K562 (cell line): ENCODE results near the gene MPHOSPH10. TPM values are rescaled to one million over a fixed set of nuclear protein-coding genes. Genes with fewer than 3 reads are reported as not detected.
"Not testable (repeated sequence)": the region's sequence is repeated elsewhere in the genome, so short reads cannot be mapped to it uniquely, and the experiment has no call there.

Experiments used
- ATAC-seq: fragments of 200-7000 bp; cut with Tn5 transposase; 3 replicates; pipeline ENCODE4 v1.9.1; 2020; ENCODE audit warnings: moderate library complexity
- BruUV-seq: library from RNA; stranded (reverse); fragments of 400-500 nt; replicated peaks from 2 replicates; lab custom pipeline; 2021; lab: Mats Ljungman, UMichigan
- CTCF ChIA-PET: fragments of 300-600 bp; formaldehyde crosslinking; extraction: SDS; loops from one replicate; lab custom pipeline; 2021; ENCODE audit warnings: low intra/inter-chr PET ratio; lab: Yijun Ruan, JAX
- POLR2A ChIA-PET: fragments of 300-600, 350-650 bp; sonication (Branson Sonifier 250); formaldehyde crosslinking; extraction: SDS; loops from one replicate; lab custom pipeline; 2021; ENCODE audit warnings: antibody characterized with exemption, inconsistent platforms; lab: Yijun Ruan, JAX
- DNase-seq, 4 experiments: peaks; one replicate each; pipeline versions ENCODE4 v3.0.0 to v3.0.0-alpha.2; 2011 to 2018; ENCODE audit warnings: low spot score in 3 of 4, mixed read lengths in 3 of 4; ENCODE audit errors: extremely low read depth in 1 of 4
- FAIRE-seq: peaks from 2 replicates; lab custom pipeline; 2011; peaks lifted over from hg19 to GRCh38; lab: Jason Lieb, UNC
- H2AFZ ChIP-seq: 2 replicates; pipeline ENCODE4 v1.6.0; 2011; ENCODE audit warnings: low read depth, low read length, control low read depth, inconsistent platforms
- H3K27ac ChIP-seq: fragments of 200-600 bp; 3 replicates; pipeline ENCODE4 v1.8.0; 2011; ENCODE audit warnings: low read depth, mild to moderate bottlenecking, control low read depth, inconsistent platforms, low read length, moderate library complexity, mixed read lengths; ENCODE audit errors: extremely low read depth
- H3K27me3 ChIP-seq, 2 experiments: fragments of 300-600 bp in 1 of 2; 2 replicates in 1 of 2; 3 replicates in 1 of 2; pipeline versions ENCODE4 v1.6.0 to v1.8.0; 2011; ENCODE audit warnings: inconsistent platforms in 2 of 2, low read length in 2 of 2, mild to moderate bottlenecking in 1 of 2, mixed read lengths in 1 of 2, moderate library complexity in 1 of 2; ENCODE audit not compliant: control insufficient read depth in 2 of 2, insufficient read depth in 2 of 2
- H3K36me3 ChIP-seq: fragments of 300-600 bp; 3 replicates; pipeline ENCODE4 v1.8.0; 2011; ENCODE audit warnings: mild to moderate bottlenecking, low read length, inconsistent platforms; ENCODE audit not compliant: control insufficient read depth, insufficient read depth
- H3K4me1 ChIP-seq, 2 experiments: fragments of 200-600 bp in 1 of 2; replicated peaks in 1 of 2; 2 replicates in 1 of 2; 3 replicates in 1 of 2; pipeline versions ENCODE4 v1.5.1 to v1.8.0; 2011; ENCODE audit warnings: inconsistent platforms in 2 of 2, low read length in 2 of 2, mild to moderate bottlenecking in 1 of 2, mixed read lengths in 1 of 2, moderate library complexity in 1 of 2; ENCODE audit not compliant: control insufficient read depth in 2 of 2, insufficient read depth in 2 of 2
- H3K4me2 ChIP-seq: 2 replicates; pipeline ENCODE4 v1.6.1; 2011; ENCODE audit warnings: low read length, control low read depth, inconsistent platforms, mixed read lengths; ENCODE audit not compliant: insufficient read depth
- H3K4me3 ChIP-seq: fragments of 200-600 bp; sonication (generic), shearing (Covaris generic); 2 replicates; pipeline ENCODE4 v1.5.1; 2016; ENCODE audit warnings: control low read depth, inconsistent platforms
- H3K79me2 ChIP-seq: fragments of 200-600 bp; 3 replicates; pipeline ENCODE4 v1.8.0; 2011; ENCODE audit warnings: low read length, inconsistent platforms; ENCODE audit not compliant: control insufficient read depth, insufficient read depth
- H3K9ac ChIP-seq, 2 experiments: 2 replicates each; pipeline versions ENCODE4 v1.6.0 to v1.6.1; 2011; ENCODE audit warnings: low read depth in 2 of 2, low read length in 2 of 2, control low read depth in 1 of 2, inconsistent platforms in 1 of 2, mild to moderate bottlenecking in 1 of 2, mixed read lengths in 1 of 2; ENCODE audit not compliant: insufficient read depth in 1 of 2
- H3K9me1 ChIP-seq: one replicate; pipeline ENCODE4 v1.6.0; 2011; ENCODE audit warnings: inconsistent platforms, mild to moderate bottlenecking, low read length, moderate library complexity; ENCODE audit not compliant: control insufficient read depth, insufficient read depth
- H3K9me3 ChIP-seq: replicated peaks from 2 replicates; pipeline ENCODE4 v1.5.1; 2011; ENCODE audit warnings: low read depth, low read length, inconsistent platforms; ENCODE audit not compliant: control insufficient read depth, insufficient read depth
- H4K20me1 ChIP-seq: replicated peaks from 2 replicates; pipeline ENCODE4 v1.6.1; 2011; ENCODE audit warnings: low read length, inconsistent platforms, mixed read lengths; ENCODE audit not compliant: control insufficient read depth, insufficient read depth
- MEIS2 ChIP-seq: fragments of 450-650 bp; IDR thresholded peaks from 2 replicates; pipeline ENCODE4 v1.6.1; 2014; ENCODE audit warnings: mild to moderate bottlenecking; ENCODE audit not compliant: partially characterized antibody
- SMARCA4 ChIP-seq: fragments of 450-650 bp; IDR thresholded peaks from 2 replicates; pipeline ENCODE4 v1.6.1; 2016
- WGBS: fragments of 100-300 bp; shearing (Covaris generic); methylation state at CpG from one replicate; pipeline ENCODE4 v1.1.6; 2016; ENCODE audit warnings: low coverage, mixed read lengths; ENCODE audit not compliant: insufficient coverage; ENCODE audit errors: missing lambda C conversion rate; 5-methylcytosine and 5-hydroxymethylcytosine counted together
- in situ Hi-C: fragments of 300-500 bp; cut with MboI; formaldehyde crosslinking; loops from 4 replicates; pipeline ENCODE4 v1.15.0; 2018; ENCODE audit warnings: inconsistent platforms, mixed read lengths
- intact Hi-C: fragments of 100-400 bp; cut with micrococcal nuclease; formaldehyde crosslinking; loops from 2 replicates; pipeline ENCODE4 v1.14.2; 2022
- polyA plus RNA-seq, 8 experiments: library from polyadenylated mRNA; depleted of rRNA in 4 of 8; stranded (reverse) in 5 of 8; unstranded in 3 of 8; fragments of >200 nt; fragmentation: Nextera tagmentation in 2 of 8; fragmentation: Illumina TruSeq in 1 of 8; extraction: Ambion mirVana in 2 of 8; extraction: Trizol in 1 of 8; gene quantifications; 2 replicates each; pipeline versions ENCODE4 v1.2.1 to v1.2.3, GENCODE V29; 2011 to 2014; ENCODE audit warnings: inconsistent platforms in 1 of 8, missing spikeins in 1 of 8
- total RNA-seq, 7 experiments: library from RNA; depleted of rRNA in 6 of 7; stranded (reverse); fragments of >200 nt in 6 of 7; fragmentation: Illumina TruSeq in 2 of 7; extraction: Trizol in 2 of 7; gene quantifications; 2 replicates each; pipeline versions ENCODE4 v1.2.1 to v1.2.3, GENCODE V29; 2011 to 2021; ENCODE audit warnings: low replicate concordance in 1 of 7
- TF ChIP-seq, protein P1 (sequence below), 2 experiments: IDR thresholded peaks in 1 of 2; conservative IDR thresholded peaks in 1 of 2; 2 replicates each; pipeline ENCODE4 v1.6.1; 2016; ENCODE audit warnings: low read depth in 2 of 2, mild to moderate bottlenecking in 1 of 2, missing compliant biosample characterization in 1 of 2, missing genetic modification characterization in 1 of 2, moderate library complexity in 1 of 2

Gene MPHOSPH10
- total and polyA plus RNA-seq, 9 of the 15 experiments (the other 6 are each of a cell fraction or from before 2014, with no cell fraction given), result 36.8 to 83.7 (median 58.5) TPM

DNA sequence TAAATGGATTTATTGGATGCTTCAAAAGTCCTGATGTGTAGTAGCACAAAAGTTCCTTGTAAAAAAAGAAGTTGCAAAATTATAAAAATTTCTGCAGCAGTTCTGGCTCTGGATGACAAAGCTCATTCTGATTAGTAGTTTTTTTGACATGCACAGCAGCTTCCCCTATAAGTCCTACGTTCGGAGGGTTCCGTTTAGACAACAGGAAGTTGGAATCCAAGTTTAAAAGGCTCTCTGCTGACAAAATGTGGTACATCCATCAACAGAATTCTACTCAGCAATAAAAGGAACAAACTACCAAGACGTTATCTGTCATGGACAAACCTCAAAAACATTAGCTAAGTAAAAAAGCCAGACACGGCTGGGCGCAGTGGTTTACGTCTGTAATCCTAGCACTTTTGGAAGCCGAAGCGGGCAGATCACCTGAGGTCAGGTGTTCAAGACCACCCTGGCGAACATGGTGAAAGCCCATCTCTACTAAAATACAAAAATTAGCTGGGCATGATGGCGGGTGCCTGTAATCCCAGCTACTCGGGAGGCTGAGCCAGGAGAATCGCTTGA is 46.6 kb upstream of the MPHOSPH10 start:
- POLR2A ChIA-PET, result interaction anchor here (0.7 to 1.0 kb wide), 2 partner anchors 13 to 71 kb away, joined by 3 to 4 read pairs; no protein-coding TSS in a partner anchor
- H3K36me3 ChIP-seq, CTCF ChIA-PET, H3K9me1 ChIP-seq, H3K4me3 ChIP-seq, H3K27ac ChIP-seq, intact Hi-C loops, DNase-seq, H3K4me2 ChIP-seq, H3K27me3 ChIP-seq, BruUV-seq, H3K4me1 ChIP-seq, FAIRE-seq, in situ Hi-C loops, H4K20me1 ChIP-seq, H3K79me2 ChIP-seq, H3K9me3 ChIP-seq: not testable (repeated sequence)
- H3K9ac ChIP-seq, result 0 out of 4 replicates have a peak overlapping the region, but pooled peaks of 1 of the 2 experiments have one; percentile 61
- 4% methylated on average over 10 of the region's 13 CpGs for WGBS
- TF ChIP-seq, protein P1, sequence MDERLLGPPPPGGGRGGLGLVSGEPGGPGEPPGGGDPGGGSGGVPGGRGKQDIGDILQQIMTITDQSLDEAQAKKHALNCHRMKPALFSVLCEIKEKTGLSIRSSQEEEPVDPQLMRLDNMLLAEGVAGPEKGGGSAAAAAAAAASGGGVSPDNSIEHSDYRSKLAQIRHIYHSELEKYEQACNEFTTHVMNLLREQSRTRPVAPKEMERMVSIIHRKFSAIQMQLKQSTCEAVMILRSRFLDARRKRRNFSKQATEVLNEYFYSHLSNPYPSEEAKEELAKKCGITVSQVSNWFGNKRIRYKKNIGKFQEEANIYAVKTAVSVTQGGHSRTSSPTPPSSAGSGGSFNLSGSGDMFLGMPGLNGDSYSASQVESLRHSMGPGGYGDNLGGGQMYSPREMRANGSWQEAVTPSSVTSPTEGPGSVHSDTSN (CRISPR knock-in tag; IDR thresholded peaks at IDR 0.05; ENCODE audit: low read depth), result not testable (repeated sequence)
- TF ChIP-seq, protein P1 (tag; conservative IDR thresholded peaks at IDR 0.05; ENCODE audit: low read depth), result peak; percentile 22; the same call in 1 of the 2 replicates
- TF ChIP-seq SMARCA4, result 0 out of 2 replicates have a peak, but pooled peaks have one; percentile 19
- peak; percentile 58 for TF ChIP-seq MEIS2
- H2AFZ ChIP-seq, result peak overlapping the region; percentile 80
- ATAC-seq, result peak; percentile 51; the same call in 2 of the 3 replicates

DNA sequence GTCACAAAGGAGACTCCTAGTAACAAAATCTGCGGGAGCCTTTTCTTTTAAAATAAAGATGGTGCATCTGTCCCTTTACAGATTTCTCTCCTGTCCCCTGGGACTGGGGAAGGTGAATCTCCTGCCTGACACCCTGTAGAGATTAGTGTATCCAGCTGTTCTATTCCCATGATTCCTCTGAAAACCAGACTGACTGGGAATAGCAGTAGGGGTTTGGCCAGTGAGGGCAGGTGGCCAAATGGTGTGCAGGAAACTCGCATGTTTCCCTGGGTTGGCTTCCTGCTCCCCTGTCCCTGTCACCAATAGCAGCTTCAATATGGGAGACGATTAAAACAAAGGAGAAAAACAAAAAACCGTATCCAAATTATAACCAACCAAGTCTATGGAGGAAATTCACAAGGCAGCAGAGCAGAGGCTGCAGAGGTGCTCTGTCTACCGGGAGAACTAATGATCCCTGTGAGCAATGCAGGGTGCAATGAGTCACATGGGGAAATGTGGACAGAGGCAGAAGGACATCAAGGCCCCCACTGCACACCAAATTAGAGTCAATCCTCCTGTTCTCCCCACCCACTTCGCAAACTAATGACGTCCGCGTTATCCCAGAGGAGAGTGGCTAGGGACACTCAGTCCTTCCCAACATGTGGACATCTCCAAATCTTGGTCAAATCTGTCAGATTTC is 45.0 kb upstream of the MPHOSPH10 start:
- H2AFZ ChIP-seq, DNase-seq, in situ Hi-C loops, H4K20me1 ChIP-seq, H3K4me1 ChIP-seq, H3K9me3 ChIP-seq, H3K9ac ChIP-seq, H3K4me2 ChIP-seq, H3K36me3 ChIP-seq, H3K27me3 ChIP-seq, H3K79me2 ChIP-seq, POLR2A ChIA-PET, H3K4me3 ChIP-seq, intact Hi-C loops, BruUV-seq, H3K9me1 ChIP-seq, H3K27ac ChIP-seq, CTCF ChIA-PET: not testable (repeated sequence)
- FAIRE-seq (peak; percentile 46), ATAC-seq (0 out of 3 replicates have a peak, but pooled peaks have one; percentile 35)
- WGBS, result 27% methylated on average over 9 of the region's 9 CpGs
